HG03097 (cell line): ENCODE results near the gene PSG2.
"Not testable (repeated sequence)": the region's sequence is repeated elsewhere in the genome, so short reads cannot be mapped to it uniquely, and the experiment has no call there.

Source experiments
- ATAC-seq: cut with Tn5 transposase; IDR thresholded peaks from one replicate; pipeline ENCODE4 v1.9.1; 2021; ENCODE audit not compliant: unreplicated experiment, low FRiP score

PSG2 gene

GRCh38 chr19:43083721-43084120 is 1.2 kb upstream of the PSG2 start:
- not testable (repeated sequence) for ATAC-seq

GRCh38 chr19:43078311-43078710 is 4.2 kb downstream of the PSG2 start:
- ATAC-seq, result no peak

- not testable (repeated sequence) for ATAC-seq
Measured at GRCh38 chr19:43077881-43078280, 4.6 kb downstream of the PSG2 start.

GRCh38 chr19:43062418-43062817 is 20.1 kb downstream of the PSG2 start:
- ATAC-seq, result not testable (repeated sequence)

GRCh38 chr19:43061326-43061725 is 21.2 kb downstream of the PSG2 start:
- ATAC-seq, result not testable (repeated sequence)

- ATAC-seq, result not testable (repeated sequence)
Measured at GRCh38 chr19:43060254-43060653, 22.2 kb downstream of the PSG2 start.

DNA sequence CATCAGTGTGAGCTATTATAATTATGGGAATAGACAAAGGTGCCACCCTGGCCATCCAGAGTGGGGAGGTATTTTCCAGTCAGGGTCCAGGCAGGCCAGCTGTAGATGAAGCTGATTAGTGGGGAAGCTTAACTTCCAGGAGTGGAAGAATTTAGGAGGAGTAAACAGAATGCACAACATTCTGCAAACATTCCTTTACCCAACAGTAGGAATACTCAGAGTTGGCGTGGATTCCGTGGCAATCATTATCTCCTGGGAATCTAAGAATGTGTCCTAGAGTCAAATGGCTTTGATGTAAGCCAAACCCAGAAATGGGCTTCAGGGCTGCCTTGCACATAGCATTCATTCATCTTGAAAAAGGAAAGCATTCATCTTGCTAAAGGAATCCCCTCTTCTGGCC is 23.0 kb downstream of the PSG2 start:
- not testable (repeated sequence) for ATAC-seq

GRCh38 chr19:43058440-43058839 is 24.1 kb downstream of the PSG2 start:
- not testable (repeated sequence) for ATAC-seq

GRCh38 chr19:43047966-43048365 is 34.5 kb downstream of the PSG2 start:
- ATAC-seq, result not testable (repeated sequence)

- not testable (repeated sequence) for ATAC-seq
Measured at GRCh38 chr19:43046578-43046977, 35.9 kb downstream of the PSG2 start.

DNA sequence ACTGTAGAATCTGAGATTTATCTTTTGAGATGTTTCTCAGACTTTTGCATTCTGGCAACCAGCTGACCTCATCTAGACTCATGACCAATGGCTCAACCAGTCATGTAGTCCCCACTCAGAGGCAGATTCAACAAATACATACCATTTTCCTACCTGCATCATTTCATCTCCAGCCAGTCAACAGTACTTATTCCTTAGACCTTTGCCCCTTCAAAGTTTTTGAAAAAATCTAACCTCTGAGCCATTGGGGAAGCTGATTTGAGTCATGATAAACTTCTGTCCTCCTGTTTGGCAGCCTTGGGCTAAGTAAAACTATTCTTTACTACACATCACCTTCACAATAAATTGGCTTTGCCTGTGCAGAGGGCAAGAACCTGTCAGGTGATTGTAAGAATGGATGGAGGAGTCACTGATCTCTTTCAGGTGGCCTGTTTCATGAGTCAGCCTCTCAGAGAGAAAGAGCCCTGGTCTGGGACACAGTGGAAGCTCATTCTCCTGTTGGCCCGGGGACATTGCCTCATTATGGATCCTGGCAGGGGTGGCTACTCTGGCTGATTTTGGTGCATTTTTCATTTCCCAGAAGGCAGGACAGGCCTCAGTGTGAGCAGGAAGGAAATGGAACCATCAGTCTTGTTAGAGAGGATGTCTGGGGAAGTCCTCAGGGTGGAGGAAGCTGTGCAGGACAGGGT is 38.9 kb downstream of the PSG2 start:
- ATAC-seq, result not testable (repeated sequence)

DNA sequence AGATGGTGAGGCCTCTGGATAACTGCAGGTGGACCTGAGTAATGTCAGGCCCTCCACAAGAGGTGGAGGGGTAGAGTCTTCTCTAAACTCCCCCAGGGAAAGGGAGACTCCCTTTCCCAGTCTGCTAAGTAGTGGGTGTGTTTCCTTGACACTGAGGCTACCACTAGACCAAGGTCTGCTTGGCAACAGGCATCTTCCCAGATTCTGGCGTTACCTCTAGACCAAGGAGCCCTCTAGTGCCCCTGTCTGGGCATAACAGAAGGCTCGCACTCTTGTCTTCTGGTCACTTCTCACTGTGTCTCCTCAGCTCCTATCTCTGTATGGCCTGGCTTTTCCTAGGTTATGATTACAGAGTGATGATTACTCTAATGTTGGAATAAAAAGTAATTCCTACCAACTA is 50.9 kb downstream of the PSG2 start:
- not testable (repeated sequence) for ATAC-seq

GRCh38 chr19:43028866-43029265 is 53.6 kb downstream of the PSG2 start:
- no peak for ATAC-seq

- not testable (repeated sequence) for ATAC-seq
Measured at GRCh38 chr19:43027985-43028384, 54.5 kb downstream of the PSG2 start.

DNA sequence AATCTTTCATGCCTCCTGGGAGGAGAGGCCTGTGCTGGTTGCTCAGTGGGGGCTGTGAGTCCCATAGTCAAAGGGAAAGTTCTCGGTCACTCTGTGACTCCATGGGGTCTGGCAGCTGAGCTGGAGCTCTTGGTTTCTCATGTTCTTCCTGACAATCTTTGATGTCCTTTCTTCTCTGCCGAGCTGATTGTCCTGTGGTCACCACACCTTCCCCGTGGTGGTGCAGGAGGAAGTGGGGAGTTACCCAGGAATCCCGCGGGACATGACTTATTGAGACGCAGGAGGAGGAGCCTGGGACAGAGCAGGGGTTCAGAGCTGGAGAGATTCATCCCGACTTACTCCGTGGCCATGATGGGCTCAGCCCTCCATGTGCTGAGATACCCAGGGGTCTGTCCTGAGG is 55.4 kb downstream of the PSG2 start:
- ATAC-seq, result not testable (repeated sequence)

DNA sequence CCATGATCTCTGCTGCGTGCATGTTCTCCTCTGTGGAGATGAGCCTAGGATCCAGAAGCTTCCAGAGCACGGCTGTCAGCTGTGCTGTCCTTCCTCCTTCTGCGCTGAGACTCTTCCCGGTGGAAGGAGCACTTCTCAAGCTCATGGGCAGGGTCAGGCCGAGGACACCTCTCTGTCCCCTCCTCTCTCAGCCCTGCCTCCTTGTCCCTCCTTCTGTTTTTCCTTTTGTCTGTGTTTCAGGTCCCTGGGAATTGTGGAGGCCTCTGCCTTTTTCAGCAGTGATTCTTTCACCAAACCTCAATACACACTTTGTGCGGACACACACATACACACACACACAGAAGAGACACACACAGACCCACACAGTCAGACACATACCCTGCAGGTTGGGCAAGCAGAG is 56.1 kb downstream of the PSG2 start, which contains the start of gene PSG11:
PSG11 (minus strand) TSS at position 101 of the 400 bp plus-strand sequence; CDS start at position 4, 97 bp downstream.
- not testable (repeated sequence) for ATAC-seq

DNA sequence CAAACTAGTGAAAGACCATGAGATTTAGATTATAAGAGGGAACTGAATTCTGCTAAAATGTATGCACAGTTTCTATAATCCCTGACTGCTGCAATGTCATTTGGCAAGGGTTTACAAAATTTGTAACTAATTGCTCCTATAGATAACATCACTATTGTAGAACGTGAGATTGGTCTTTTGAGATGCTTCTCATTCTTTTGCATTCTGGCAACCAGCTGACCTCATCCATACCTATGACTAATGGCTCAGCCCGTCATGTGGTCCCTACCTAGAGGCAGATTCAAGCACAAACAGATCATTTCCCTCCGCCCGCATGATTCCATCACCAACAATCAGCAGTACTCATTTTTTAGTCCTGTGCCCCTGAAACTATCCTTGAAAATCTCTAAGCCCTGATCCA is 60.4 kb downstream of the PSG2 start:
- ATAC-seq, result not testable (repeated sequence)

- not testable (repeated sequence) for ATAC-seq
Measured at GRCh38 chr19:43021629-43022028, 60.9 kb downstream of the PSG2 start.

- not testable (repeated sequence) for ATAC-seq
Measured at GRCh38 chr19:43019588-43019987, 62.9 kb downstream of the PSG2 start.
